Lung (tissue), 12 donors: Measurements from ENCODE around the gene PPP1R36. TPM values are rescaled to one million over a fixed set of nuclear protein-coding genes. Genes with fewer than 3 reads are reported as not detected.

Source experiments
- ATAC-seq: fragments of 200-7000 bp; cut with Tn5 transposase; one replicate; pipeline ENCODE4 v1.9.1; 2020; ENCODE audit warnings: moderate number of reproducible peaks; ENCODE audit not compliant: insufficient read depth, low FRiP score
- DNase-seq, 3 donors: peaks; one replicate each; pipeline ENCODE4 v3.0.0-alpha.2; 2013 to 2017
- H3K27ac ChIP-seq, 2 donors: one replicate each; pipeline ENCODE4 v1.5.1; 2013; ENCODE audit warnings: mild to moderate bottlenecking in 2 of 2, moderate library complexity in 2 of 2, control low read depth in 1 of 2, inconsistent platforms in 1 of 2, low read depth in 1 of 2, low read length in 1 of 2
- H3K27me3 ChIP-seq, 3 donors: one replicate each; pipeline ENCODE4 v1.5.1; 2013; ENCODE audit warnings: low read length in 2 of 3; ENCODE audit not compliant: control insufficient read depth in 3 of 3, insufficient read depth in 3 of 3
- H3K36me3 ChIP-seq, 4 donors: one replicate each; pipeline ENCODE4 v1.5.1; 2013; ENCODE audit warnings: low read length in 4 of 4, mild to moderate bottlenecking in 1 of 4, moderate library complexity in 1 of 4; ENCODE audit not compliant: control insufficient read depth in 4 of 4, insufficient read depth in 4 of 4
- H3K4me1 ChIP-seq, 5 donors: one replicate each; pipeline ENCODE4 v1.5.1; 2013; ENCODE audit warnings: low read length in 5 of 5, mild to moderate bottlenecking in 2 of 5, moderate library complexity in 1 of 5; ENCODE audit not compliant: control insufficient read depth in 5 of 5, insufficient read depth in 5 of 5
- H3K4me3 ChIP-seq: one replicate; pipeline ENCODE4 v1.5.1; 2013; ENCODE audit warnings: mild to moderate bottlenecking, control low read depth, moderate library complexity
- H3K9ac ChIP-seq, 2 donors: one replicate each; pipeline ENCODE4 v1.5.1; 2013; ENCODE audit warnings: low read length in 2 of 2, control low read depth in 1 of 2; ENCODE audit not compliant: insufficient read depth in 1 of 2
- H3K9me3 ChIP-seq, 4 donors: one replicate each; pipeline ENCODE4 v1.5.1; 2013; ENCODE audit warnings: low read length in 3 of 4, mild to moderate bottlenecking in 1 of 4, moderate library complexity in 1 of 4; ENCODE audit not compliant: control insufficient read depth in 4 of 4, insufficient read depth in 3 of 4
- WGBS, 2 donors: extraction: QIAGEN DNeasy Blood & Tissue Kit; methylation state at CpG; one replicate each; pipeline ENCODE4 v1.1.7; 2013; 5-methylcytosine and 5-hydroxymethylcytosine counted together
- polyA plus RNA-seq, 2 donors: library from polyadenylated mRNA; stranded (reverse); fragments of 200-250 nt; gene quantifications; one replicate each; pipeline ENCODE4 v1.2.1, GENCODE V29; 2013
- total RNA-seq, 2 donors: library from RNA; depleted of rRNA in 1 of 2; stranded (reverse); fragments of >200 nt in 1 of 2; gene quantifications; one replicate each; pipeline ENCODE4 v1.2.1, GENCODE V29; 2014 to 2021
- TF ChIP-seq, protein P1 (sequence below): IDR thresholded peaks from 2 replicates; pipeline ENCODE4 v1.5.1; 2012; ENCODE audit warnings: mild to moderate bottlenecking; ENCODE audit errors: control extremely low read depth, extremely low read depth
- donor health status: control.
- donor health status: control.
- donor health status: Bipolar disorder and iron deficiency.
- donor health status: healthy.
- donor health status: DM: yes; HTN: yes; CAD: no.

Gene PPP1R36
- total and polyA plus RNA-seq, 4 donors, result 1.2 to 3.1 (median 1.9) TPM

DNA sequence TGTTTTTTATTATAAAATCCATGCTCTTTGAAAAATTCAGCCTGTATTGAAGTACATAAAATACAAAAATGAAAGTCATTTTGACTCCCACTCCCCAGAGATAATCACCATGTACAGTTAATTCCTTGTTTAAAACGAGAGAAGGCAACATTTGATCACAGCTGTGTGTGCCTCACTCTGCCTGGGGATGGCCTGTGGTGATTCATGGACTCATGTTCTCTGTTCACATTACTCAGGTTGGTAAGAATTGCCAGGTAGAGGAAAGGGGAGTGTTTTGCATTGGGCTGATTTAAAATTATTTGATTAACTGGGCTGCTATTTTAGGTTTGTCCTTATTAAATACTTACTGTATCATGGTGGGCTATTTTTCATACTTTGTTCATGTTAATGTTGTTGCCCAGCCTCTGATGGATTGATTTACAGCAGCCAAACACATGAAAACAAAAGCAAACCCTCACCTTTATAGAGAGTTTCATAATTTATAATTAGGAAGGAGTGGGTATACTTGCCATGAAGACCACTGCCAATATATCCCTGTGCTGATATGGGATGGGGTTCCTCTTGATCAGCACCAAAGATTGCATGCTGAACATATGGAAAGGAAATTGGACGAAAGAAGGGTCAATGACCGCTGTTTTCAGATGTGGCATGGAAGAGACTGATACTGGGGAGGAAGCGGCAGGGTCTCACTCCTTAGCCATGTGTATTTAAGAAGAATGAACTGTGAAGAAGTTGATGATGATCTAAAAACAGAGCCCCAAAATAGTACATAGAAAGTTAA is 42.2 kb upstream of the PPP1R36 start:
- Histone ChIP-seq H3K27me3 (no peaks in the 10 kb centered on the region), H3K9me3 (no peaks in the 10 kb centered on the region), H3K9ac (no peak overlapping the region), H3K4me3 (no peak overlapping the region), H3K36me3 (peaks cover 0 to 6% (median 0%) of the 10 kb centered on the region in 4 donors), H3K4me1 (peaks cover 4 to 32% (median 26%) of the 10 kb centered on the region in 5 donors), H3K27ac (no peak overlapping the region)
- 63 to 77% methylated on average over 4 of the region's 4 CpGs for WGBS, 2 donors
- DNase-seq, result no peak
- TF ChIP-seq, protein P1, sequence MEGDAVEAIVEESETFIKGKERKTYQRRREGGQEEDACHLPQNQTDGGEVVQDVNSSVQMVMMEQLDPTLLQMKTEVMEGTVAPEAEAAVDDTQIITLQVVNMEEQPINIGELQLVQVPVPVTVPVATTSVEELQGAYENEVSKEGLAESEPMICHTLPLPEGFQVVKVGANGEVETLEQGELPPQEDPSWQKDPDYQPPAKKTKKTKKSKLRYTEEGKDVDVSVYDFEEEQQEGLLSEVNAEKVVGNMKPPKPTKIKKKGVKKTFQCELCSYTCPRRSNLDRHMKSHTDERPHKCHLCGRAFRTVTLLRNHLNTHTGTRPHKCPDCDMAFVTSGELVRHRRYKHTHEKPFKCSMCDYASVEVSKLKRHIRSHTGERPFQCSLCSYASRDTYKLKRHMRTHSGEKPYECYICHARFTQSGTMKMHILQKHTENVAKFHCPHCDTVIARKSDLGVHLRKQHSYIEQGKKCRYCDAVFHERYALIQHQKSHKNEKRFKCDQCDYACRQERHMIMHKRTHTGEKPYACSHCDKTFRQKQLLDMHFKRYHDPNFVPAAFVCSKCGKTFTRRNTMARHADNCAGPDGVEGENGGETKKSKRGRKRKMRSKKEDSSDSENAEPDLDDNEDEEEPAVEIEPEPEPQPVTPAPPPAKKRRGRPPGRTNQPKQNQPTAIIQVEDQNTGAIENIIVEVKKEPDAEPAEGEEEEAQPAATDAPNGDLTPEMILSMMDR, result no peak
- ATAC-seq, result no peak

DNA sequence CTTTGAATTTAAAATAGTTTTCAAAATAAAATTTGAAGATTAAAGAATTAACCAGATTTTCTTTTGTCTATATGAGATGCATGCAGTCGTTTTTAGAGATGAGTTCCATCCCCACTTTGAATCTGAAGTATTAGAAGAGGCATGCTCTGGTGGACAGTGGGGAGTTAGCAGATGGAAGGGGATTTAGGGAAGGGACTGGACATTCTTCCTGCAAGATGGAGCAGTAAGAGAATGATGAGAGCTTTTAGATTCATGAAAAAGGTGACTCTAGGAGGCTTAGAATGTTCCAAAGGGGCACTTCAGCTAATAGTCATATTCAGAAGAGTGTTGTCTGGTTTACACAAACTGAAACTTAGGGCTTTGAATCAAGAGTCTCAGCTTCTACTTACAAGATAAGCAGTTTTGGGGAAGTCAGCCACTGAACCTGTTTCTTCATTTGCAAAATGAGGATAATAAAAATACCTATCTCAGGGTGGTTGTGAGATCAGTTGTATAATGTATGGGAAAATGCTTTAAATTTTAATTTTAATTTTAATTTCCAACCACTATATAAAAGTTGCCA is 41.5 kb upstream of the PPP1R36 start:
- Histone ChIP-seq H3K9me3 (no peaks in the 10 kb centered on the region), H3K4me3 (no peak overlapping the region), H3K27ac (no peak overlapping the region), H3K36me3 (peaks cover 0 to 6% (median 0%) of the 10 kb centered on the region in 4 donors), H3K9ac (no peak overlapping the region), H3K4me1 (peaks cover 3 to 28% (median 25%) of the 10 kb centered on the region in 5 donors), H3K27me3 (no peaks in the 10 kb centered on the region)
- no peak for DNase-seq
- TF ChIP-seq, protein P1, result no peak
- ATAC-seq, result no peak
- WGBS, 2 donors, result 18 to 33% methylated on average over 1 of the region's 1 CpG

DNA sequence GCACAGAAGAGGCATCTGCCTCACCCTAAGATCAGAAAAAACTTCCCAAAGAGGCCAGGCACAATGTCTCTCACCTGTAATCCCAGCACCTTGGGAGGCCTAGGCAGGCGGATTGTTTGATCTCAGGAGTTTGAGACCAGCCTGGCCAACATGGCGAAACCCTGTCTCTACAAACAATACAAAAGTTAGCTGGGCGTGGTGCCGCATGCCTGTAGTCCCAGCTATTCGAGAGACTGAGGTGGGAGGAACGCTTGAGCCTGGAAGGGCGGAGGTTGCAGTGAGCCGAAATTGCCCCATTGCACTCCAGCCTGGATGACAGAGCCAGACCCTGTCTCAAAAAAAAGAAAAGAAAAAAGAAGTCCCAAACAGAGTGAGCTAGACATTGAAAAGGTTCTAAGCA is 40.7 kb upstream of the PPP1R36 start:
- WGBS, 2 donors, result 78 to 84% methylated on average over 8 of the region's 8 CpGs
- Histone ChIP-seq H3K27me3 (no peaks in the 10 kb centered on the region), H3K4me3 (no peak overlapping the region), H3K9ac (no peak overlapping the region), H3K27ac (no peak overlapping the region), H3K4me1 (peaks cover 3 to 28% (median 25%) of the 10 kb centered on the region in 5 donors), H3K36me3 (peaks cover 0 to 6% (median 0%) of the 10 kb centered on the region in 4 donors), H3K9me3 (no peaks in the 10 kb centered on the region)
- ATAC-seq (no peak), DNase-seq (no peak)
- TF ChIP-seq, protein P1, result no peak
